IgD-negative memory B cell (primary cell): ENCODE measurements around the gene VPS4B. TPM values are rescaled to one million over a fixed set of nuclear protein-coding genes. Genes with fewer than 3 reads are reported as not detected.
"Not testable (repeated sequence)": the region's sequence is repeated elsewhere in the genome, so short reads cannot be mapped to it uniquely, and the experiment has no call there.

ENCODE experiments used
- H3K27ac Mint-ChIP-seq, 3 donors: one replicate each; pipeline ENCODE4 v1.8.0; 2020 to 2022; ENCODE audit warnings: mild to moderate bottlenecking in 3 of 3, mixed read lengths in 3 of 3, moderate library complexity in 1 of 3
- H3K27me3 Mint-ChIP-seq: one replicate; pipeline ENCODE4 v1.8.0; 2021; ENCODE audit warnings: mixed read lengths
- H3K36me3 Mint-ChIP-seq: one replicate; pipeline ENCODE4 v1.8.0; 2020; ENCODE audit warnings: mild to moderate bottlenecking, mixed read lengths
- H3K4me1 Mint-ChIP-seq, 3 donors: one replicate each; pipeline ENCODE4 v1.8.0; 2020 to 2022; ENCODE audit warnings: mixed read lengths in 3 of 3, mild to moderate bottlenecking in 1 of 3
- H3K4me3 Mint-ChIP-seq, 4 donors: one replicate each; pipeline ENCODE4 v1.8.0; 2020 to 2022; ENCODE audit warnings: mild to moderate bottlenecking in 4 of 4, mixed read lengths in 4 of 4, moderate library complexity in 3 of 4
- H3K9me3 Mint-ChIP-seq, 3 donors: one replicate each; pipeline ENCODE4 v1.8.0; 2020 to 2021; ENCODE audit warnings: mixed read lengths in 3 of 3, mild to moderate bottlenecking in 1 of 3
- polyA plus RNA-seq: library from polyadenylated mRNA; unstranded; fragments of 300-500 nt; fragmentation: Illumina TruSeq; gene quantifications from one replicate; pipeline ENCODE4 v1.2.3, GENCODE V29; 2021

Gene VPS4B
- 66.0 TPM for polyA plus RNA-seq

- Mint-ChIP-seq H3K9me3 (no peaks in the 10 kb centered on the region), H3K4me1 (peaks cover 17 to 26% (median 23%) of the 10 kb centered on the region in 3 donors), H3K36me3 (peaks cover 2% of the 10 kb centered on the region), H3K4me3 (peak within 1 kb of the TSS; percentile 90 to 100 (median 98)), H3K27me3 (peaks cover 3% of the 10 kb centered on the region), H3K27ac (peak within 1 kb of the TSS; percentile 91 to 100 (median 98))
Measured at GRCh38 chr18:63422087-63422863, at the start of gene VPS4B. TSS of gene VPS4B (minus strand) at chr18:63422476. CDS start at chr18:63422259, 217 bp downstream.

GRCh38 chr18:63470751-63471150, 48.5 kb upstream of the VPS4B start:
- no peaks in the 10 kb centered on the region for H3K36me3 Mint-ChIP-seq
- no peaks in the 10 kb centered on the region for H3K4me1 Mint-ChIP-seq
- H3K27ac Mint-ChIP-seq: no peak overlapping the region
- no peaks in the 10 kb centered on the region for H3K9me3 Mint-ChIP-seq
- no peak overlapping the region for H3K4me3 Mint-ChIP-seq
- H3K27me3 Mint-ChIP-seq: peaks cover 2% of the 10 kb centered on the region

GRCh38 chr18:63468575-63468974, 46.3 kb upstream of the VPS4B start:
- no peaks in the 10 kb centered on the region for H3K4me1 Mint-ChIP-seq
- H3K36me3 Mint-ChIP-seq: no peaks in the 10 kb centered on the region
- peaks cover 2% of the 10 kb centered on the region for H3K27me3 Mint-ChIP-seq
- no peak overlapping the region for H3K4me3 Mint-ChIP-seq
- no peaks in the 10 kb centered on the region for H3K9me3 Mint-ChIP-seq
- H3K27ac Mint-ChIP-seq: no peak overlapping the region

GRCh38 chr18:63467699-63468098, 45.4 kb upstream of the VPS4B start:
- Mint-ChIP-seq H3K4me1 (no peaks in the 10 kb centered on the region), H3K36me3 (no peaks in the 10 kb centered on the region), H3K27ac (no peak overlapping the region), H3K9me3 (no peaks in the 10 kb centered on the region), H3K4me3 (no peak overlapping the region), H3K27me3 (peaks cover 2% of the 10 kb centered on the region)

GRCh38 chr18:63465059-63465458, 42.8 kb upstream of the VPS4B start:
- Mint-ChIP-seq H3K4me1 (no peaks in the 10 kb centered on the region), H3K9me3 (no peaks in the 10 kb centered on the region), H3K27me3 (peaks cover 5% of the 10 kb centered on the region), H3K27ac (no peak overlapping the region), H3K36me3 (no peaks in the 10 kb centered on the region), H3K4me3 (no peak overlapping the region)

- H3K9me3 Mint-ChIP-seq: no peaks in the 10 kb centered on the region
- no peak overlapping the region for H3K4me3 Mint-ChIP-seq
- no peaks in the 10 kb centered on the region for H3K4me1 Mint-ChIP-seq
- H3K27me3 Mint-ChIP-seq: peaks cover 5% of the 10 kb centered on the region
- no peaks in the 10 kb centered on the region for H3K36me3 Mint-ChIP-seq
- H3K27ac Mint-ChIP-seq: no peak overlapping the region
Measured at GRCh38 chr18:63464434-63464833, 42.2 kb upstream of the VPS4B start.

GRCh38 chr18:63460414-63460813, 38.1 kb upstream of the VPS4B start:
- Mint-ChIP-seq H3K9me3 (no peaks in the 10 kb centered on the region), H3K4me1 (no peaks in the 10 kb centered on the region), H3K36me3 (no peaks in the 10 kb centered on the region), H3K27ac (no peak overlapping the region), H3K27me3 (peaks cover 5% of the 10 kb centered on the region), H3K4me3 (no peak overlapping the region)

- Mint-ChIP-seq H3K27ac (no peak overlapping the region), H3K9me3 (no peaks in the 10 kb centered on the region), H3K4me1 (no peaks in the 10 kb centered on the region), H3K4me3 (no peak overlapping the region), H3K27me3 (peaks cover 5% of the 10 kb centered on the region), H3K36me3 (no peaks in the 10 kb centered on the region)
Measured at GRCh38 chr18:63457977-63458376, 35.7 kb upstream of the VPS4B start.

GRCh38 chr18:63454497-63454896, 32.2 kb upstream of the VPS4B start:
- Mint-ChIP-seq H3K27ac (no peak overlapping the region), H3K9me3 (peaks cover 0 to 2% (median 2%) of the 10 kb centered on the region in 3 donors), H3K36me3 (no peaks in the 10 kb centered on the region), H3K4me1 (no peaks in the 10 kb centered on the region), H3K27me3 (no peaks in the 10 kb centered on the region), H3K4me3 (no peak overlapping the region)

GRCh38 chr18:63452751-63453150, 30.5 kb upstream of the VPS4B start:
- not testable (repeated sequence) for H3K4me3 Mint-ChIP-seq, H3K27me3 Mint-ChIP-seq, H3K27ac Mint-ChIP-seq, H3K9me3 Mint-ChIP-seq, H3K36me3 Mint-ChIP-seq, H3K4me1 Mint-ChIP-seq

GRCh38 chr18:63451799-63452660, 29.8 kb upstream of the VPS4B start:
- Mint-ChIP-seq H3K27me3 (no peaks in the 10 kb centered on the region), H3K9me3 (peaks cover 0 to 2% (median 2%) of the 10 kb centered on the region in 3 donors), H3K36me3 (no peaks in the 10 kb centered on the region), H3K4me3 (no peak overlapping the region), H3K27ac (no peak overlapping the region), H3K4me1 (no peaks in the 10 kb centered on the region)

- Mint-ChIP-seq H3K4me3 (no peak overlapping the region), H3K36me3 (no peaks in the 10 kb centered on the region), H3K27me3 (no peaks in the 10 kb centered on the region), H3K27ac (no peak overlapping the region), H3K9me3 (peaks cover 0 to 2% (median 2%) of the 10 kb centered on the region in 3 donors), H3K4me1 (peaks cover 6 to 8% (median 7%) of the 10 kb centered on the region in 3 donors)
Measured at GRCh38 chr18:63449426-63449825, 27.1 kb upstream of the VPS4B start.

GRCh38 chr18:63447066-63447465, 24.8 kb upstream of the VPS4B start:
- Mint-ChIP-seq H3K4me1 (peaks cover 7 to 12% (median 10%) of the 10 kb centered on the region in 3 donors), H3K36me3 (no peaks in the 10 kb centered on the region), H3K9me3 (peaks cover 0 to 2% (median 2%) of the 10 kb centered on the region in 3 donors), H3K27ac (peak overlapping the region in 1 of 3 donors; percentile 2), H3K27me3 (no peaks in the 10 kb centered on the region), H3K4me3 (no peak overlapping the region)

- Mint-ChIP-seq H3K36me3 (no peaks in the 10 kb centered on the region), H3K27me3 (no peaks in the 10 kb centered on the region)
Measured at GRCh38 chr18:63446266-63446665, 24.0 kb upstream of the VPS4B start.

GRCh38 chr18:63445037-63445436, 22.8 kb upstream of the VPS4B start:
- peak overlapping the region in 1 of 4 donors; percentile 43 for H3K4me3 Mint-ChIP-seq
- peaks cover 7 to 12% (median 10%) of the 10 kb centered on the region in 3 donors for H3K4me1 Mint-ChIP-seq
- H3K36me3 Mint-ChIP-seq: no peaks in the 10 kb centered on the region
- H3K27me3 Mint-ChIP-seq: no peaks in the 10 kb centered on the region
- H3K27ac Mint-ChIP-seq: peak overlapping the region in 1 of 3 donors; percentile 5
- no peaks in the 10 kb centered on the region for H3K9me3 Mint-ChIP-seq

More at GRCh38 chr18:63446266-63446665, 24.0 kb upstream of the VPS4B start:
- H3K27ac Mint-ChIP-seq: no peak overlapping the region
- H3K9me3 Mint-ChIP-seq: peaks cover 0 to 2% (median 2%) of the 10 kb centered on the region in 3 donors
- no peak overlapping the region for H3K4me3 Mint-ChIP-seq
- peaks cover 7 to 12% (median 10%) of the 10 kb centered on the region in 3 donors for H3K4me1 Mint-ChIP-seq
